A549 (cell line): ENCODE results near the gene CACNG7. TPM values are rescaled to one million over a fixed set of nuclear protein-coding genes. Genes with fewer than 3 reads are reported as not detected.

ENCODE experiments used
- ATAC-seq, 2 experiments: fragments of 200-7000 bp in 1 of 2; fragments of >200 bp in 1 of 2; cut with Nextera tagmentation in 1 of 2; cut with Tn5 transposase in 1 of 2; 3 replicates each; pipeline versions ENCODE4 v1.8.0 to v1.9.1; 2018 to 2020; ENCODE audit warnings: mild to moderate bottlenecking in 1 of 2, moderate library complexity in 1 of 2
- CTCF ChIA-PET: fragments of 300-600 bp; sonication (Branson Sonifier 250); formaldehyde crosslinking; extraction: SDS; loops from one replicate; lab custom pipeline; 2021; ENCODE audit warnings: antibody characterized with exemption, inconsistent platforms; lab: Yijun Ruan, JAX
- POLR2A ChIA-PET: fragments of 350-600 bp; formaldehyde crosslinking; extraction: SDS; loops from one replicate; lab custom pipeline; 2021; ENCODE audit warnings: antibody characterized with exemption, inconsistent platforms; lab: Yijun Ruan, JAX
- DNase-seq, 2 experiments: peaks; one replicate each; pipeline versions ENCODE4 v3.0.0 to v3.0.0-alpha.2; 2011 to 2016; ENCODE audit warnings: low read depth in 1 of 2, low spot score in 1 of 2
- FAIRE-seq: peaks from 2 replicates; lab custom pipeline; 2011; peaks lifted over from hg19 to GRCh38; lab: Jason Lieb, UNC
- H3K27ac ChIP-seq, 2 experiments: fragments of >200 bp; sonication (Bioruptor Twin); formaldehyde crosslinking; 3 replicates each; pipeline ENCODE4 v1.5.1; 2016 to 2017
- H3K4me1 ChIP-seq: fragments of >200 bp; sonication (Bioruptor Twin); formaldehyde crosslinking; 3 replicates; pipeline ENCODE4 v1.6.1; 2016
- H3K4me2 ChIP-seq: fragments of >200 bp; sonication (Bioruptor Twin); formaldehyde crosslinking; 3 replicates; pipeline ENCODE4 v1.6.1; 2016
- H3K4me3 ChIP-seq: fragments of >200 bp; sonication (Bioruptor Twin); formaldehyde crosslinking; 3 replicates; pipeline ENCODE4 v1.5.1; 2016
- H3K9me3 ChIP-seq: fragments of >200 bp; sonication (Bioruptor Twin); formaldehyde crosslinking; 3 replicates; pipeline ENCODE4 v1.6.1; 2016
- ATOH8 ChIP-seq: fragments of 250-450 bp; sonication (Bioruptor Pico); IDR thresholded peaks from 2 replicates; pipeline ENCODE4 v1.5.0; 2020; ENCODE audit warnings: low read depth, mild to moderate bottlenecking, moderate library complexity
- BCL3 ChIP-seq: fragments of >200 bp; sonication (Bioruptor Twin); formaldehyde crosslinking; IDR thresholded peaks from 3 replicates; pipeline ENCODE4 v1.6.1; 2016
- CEBPB ChIP-seq, 2 experiments: fragments of >200 bp in 1 of 2; sonication (Bioruptor Twin) in 1 of 2; formaldehyde crosslinking in 1 of 2; IDR thresholded peaks; 2 replicates each; pipeline ENCODE4 v1.6.1; 2012 to 2016
- CHD2 ChIP-seq: fragments of 150-350 bp; IDR thresholded peaks from 2 replicates; pipeline ENCODE4 v1.6.1; 2014; ENCODE audit warnings: low read length; ENCODE audit not compliant: partially characterized antibody
- EHMT2 ChIP-seq: fragments of 200-600 bp; sonication (generic); IDR thresholded peaks from 2 replicates; pipeline ENCODE4 v1.6.1; 2016; ENCODE audit warnings: antibody characterized with exemption, low read depth, mild to moderate bottlenecking, moderate library complexity
- EP300 ChIP-seq, 2 experiments: fragments of >200 bp; sonication (Bioruptor Twin); formaldehyde crosslinking; IDR thresholded peaks; 2 replicates in 1 of 2; 3 replicates in 1 of 2; pipeline ENCODE4 v1.6.1; 2016 to 2017
- FOSL2 ChIP-seq, 2 experiments: fragments of 450-650 bp in 1 of 2; fragments of >200 bp in 1 of 2; sonication (Bioruptor Twin) in 1 of 2; formaldehyde crosslinking; IDR thresholded peaks; 2 replicates each; pipeline versions ENCODE4 v1.5.0 to v1.6.1; 2016 to 2020; ENCODE audit warnings: mild to moderate bottlenecking in 1 of 2, moderate library complexity in 1 of 2
- GATA3 ChIP-seq: IDR thresholded peaks from 2 replicates; pipeline ENCODE4 v1.6.1; 2012; ENCODE audit warnings: borderline replicate concordance
- JUN ChIP-seq, 2 experiments: fragments of >200 bp; sonication (Bioruptor Twin); formaldehyde crosslinking; IDR thresholded peaks; 2 replicates in 1 of 2; 3 replicates in 1 of 2; pipeline ENCODE4 v1.6.1; 2016 to 2017
- KDM1A ChIP-seq: fragments of 200-600 bp; sonication (generic); IDR thresholded peaks from 2 replicates; pipeline ENCODE4 v1.6.1; 2016; ENCODE audit warnings: low read depth, mild to moderate bottlenecking
- NR3C1 ChIP-seq: fragments of >200 bp; sonication (Bioruptor Twin); formaldehyde crosslinking; IDR thresholded peaks from 3 replicates; pipeline ENCODE4 v1.6.1; 2017
- PHF8 ChIP-seq: fragments of 200-600 bp; sonication (generic); IDR thresholded peaks from 2 replicates; pipeline ENCODE4 v1.6.1; 2016; ENCODE audit warnings: low read depth, mild to moderate bottlenecking, antibody characterized with exemption, moderate library complexity, borderline replicate concordance
- POLR2A ChIP-seq: IDR thresholded peaks from 2 replicates; pipeline ENCODE4 v1.6.1; 2012; ENCODE audit warnings: mild to moderate bottlenecking, low read length
- RFX5 ChIP-seq: fragments of 450-650 bp; IDR thresholded peaks from 2 replicates; pipeline ENCODE4 v1.7.1; 2014; ENCODE audit warnings: antibody characterized with exemption, mild to moderate bottlenecking, moderate library complexity
- RNF2 ChIP-seq: fragments of 200-600 bp; sonication (generic); IDR thresholded peaks from 2 replicates; pipeline ENCODE4 v1.6.1; 2016; ENCODE audit warnings: low read depth, mild to moderate bottlenecking, antibody characterized with exemption, moderate library complexity, borderline replicate concordance
- TFCP2L1 ChIP-seq: fragments of 250-450 bp; sonication (Bioruptor Pico); IDR thresholded peaks from 2 replicates; pipeline ENCODE4 v1.5.0; 2021; ENCODE audit warnings: mild to moderate bottlenecking
- TP53 ChIP-seq: fragments of 250-450 bp; sonication (Bioruptor Pico); IDR thresholded peaks from 2 replicates; pipeline ENCODE4 v1.5.0; 2021; ENCODE audit warnings: mild to moderate bottlenecking, moderate library complexity
- WGBS: methylation state at CpG from one replicate; pipeline ENCODE4 v1.1.6; 2017; ENCODE audit errors: missing lambda C conversion rate; 5-methylcytosine and 5-hydroxymethylcytosine counted together
- polyA plus RNA-seq, 4 experiments: library from polyadenylated mRNA; depleted of rRNA in 3 of 4; stranded (reverse); fragments of >200 nt; fragmentation: RNase III in 1 of 4; extraction: RNeasy Plus Mini Kit Qiagen cat#74134 plus additional on column Dnase treatment in 1 of 4; gene quantifications; 2 replicates in 3 of 4; 3 replicates in 1 of 4; pipeline ENCODE4 v1.2.3, GENCODE V29; 2011 to 2017
- TF ChIP-seq, protein P1 (sequence below): IDR thresholded peaks from 2 replicates; pipeline ENCODE4 v1.6.1; 2012
- TF ChIP-seq, protein P2 (sequence below): fragments of 250-450 bp; sonication (Bioruptor Pico); IDR thresholded peaks from 2 replicates; pipeline ENCODE4 v1.5.0; 2021; ENCODE audit warnings: mild to moderate bottlenecking, moderate library complexity, borderline replicate concordance
- TF ChIP-seq, protein P3 (sequence below): IDR thresholded peaks from 2 replicates; pipeline ENCODE4 v1.6.1; 2012; ENCODE audit warnings: low read depth, borderline replicate concordance
- TF ChIP-seq, protein P4 (sequence below): IDR thresholded peaks from 2 replicates; pipeline ENCODE4 v1.6.1; 2012

Gene CACNG7
- polyA plus RNA-seq, 2 of the 4 experiments (the other 2 are of a cell fraction) = 7.6 to 11.5 TPM

GRCh38 chr19:53977991-53978731 lies 69.1 kb downstream of the CACNG7 start:
- WGBS = 3% methylated on average over 28 of the region's 54 CpGs
- Histone ChIP-seq H3K27ac (peak overlapping the region; percentile 84 to 97), H3K9me3 (no peaks in the 10 kb centered on the region), H3K4me1 (peaks cover 15% of the 10 kb centered on the region), H3K4me3 (peak overlapping the region; percentile 69), H3K4me2 (peak overlapping the region; percentile 84)
- DNase-seq = peak; percentile 99 to 100
- ChIA-PET CTCF (interaction anchor here (1.1 kb wide), 1 partner anchor 45 kb away, joined by 6 read pairs; no protein-coding TSS in a partner anchor), POLR2A (interaction anchor here (0.5 to 1.1 kb wide), 12 partner anchors 11 to 159 kb away, joined by 3 to 14 read pairs (median 3); partner anchors contain the start of genes CNOT3, MYADM, PRPF31 and TFPT)
- ATAC-seq = peak; percentile 57 to 72
- peak; percentile 99 for FAIRE-seq
- TF ChIP-seq, protein P1, sequence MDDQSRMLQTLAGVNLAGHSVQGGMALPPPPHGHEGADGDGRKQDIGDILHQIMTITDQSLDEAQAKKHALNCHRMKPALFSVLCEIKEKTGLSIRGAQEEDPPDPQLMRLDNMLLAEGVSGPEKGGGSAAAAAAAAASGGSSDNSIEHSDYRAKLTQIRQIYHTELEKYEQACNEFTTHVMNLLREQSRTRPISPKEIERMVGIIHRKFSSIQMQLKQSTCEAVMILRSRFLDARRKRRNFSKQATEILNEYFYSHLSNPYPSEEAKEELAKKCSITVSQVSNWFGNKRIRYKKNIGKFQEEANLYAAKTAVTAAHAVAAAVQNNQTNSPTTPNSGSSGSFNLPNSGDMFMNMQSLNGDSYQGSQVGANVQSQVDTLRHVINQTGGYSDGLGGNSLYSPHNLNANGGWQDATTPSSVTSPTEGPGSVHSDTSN = peak; percentile 80
- TF ChIP-seq FOSL2 (IDR thresholded peaks at IDR 0.05) (no peak), FOSL2 (CRISPR knock-in tag; IDR thresholded peaks at IDR 0.05) (no peak), JUN (IDR thresholded peaks at IDR 0.05) (0 out of 5 replicates have a peak, but pooled peaks of 1 of the 2 experiments have one; percentile 16), RFX5 (peak; percentile 92), TP53 (CRISPR knock-in tag) (0 out of 2 replicates have a peak, but pooled peaks have one; percentile 62), POLR2A (peak; percentile 36), PHF8 (peak; percentile 43; the same call in 1 of the 2 replicates), KDM1A (no peak), NR3C1 (no peak), RNF2 (no peak), CEBPB (IDR thresholded peaks at IDR 0.05) (peak; percentile 65 to 83), GATA3 (peak; percentile 55), CHD2 (peak; percentile 24), BCL3 (peak; percentile 30; the same call in 1 of the 3 replicates), ATOH8 (CRISPR knock-in tag) (no peak), TFCP2L1 (CRISPR knock-in tag) (peak; percentile 62; the same call in 1 of the 2 replicates), EHMT2 (no peak), EP300 (IDR thresholded peaks at IDR 0.05) (no peak)
- TF ChIP-seq, protein P2, sequence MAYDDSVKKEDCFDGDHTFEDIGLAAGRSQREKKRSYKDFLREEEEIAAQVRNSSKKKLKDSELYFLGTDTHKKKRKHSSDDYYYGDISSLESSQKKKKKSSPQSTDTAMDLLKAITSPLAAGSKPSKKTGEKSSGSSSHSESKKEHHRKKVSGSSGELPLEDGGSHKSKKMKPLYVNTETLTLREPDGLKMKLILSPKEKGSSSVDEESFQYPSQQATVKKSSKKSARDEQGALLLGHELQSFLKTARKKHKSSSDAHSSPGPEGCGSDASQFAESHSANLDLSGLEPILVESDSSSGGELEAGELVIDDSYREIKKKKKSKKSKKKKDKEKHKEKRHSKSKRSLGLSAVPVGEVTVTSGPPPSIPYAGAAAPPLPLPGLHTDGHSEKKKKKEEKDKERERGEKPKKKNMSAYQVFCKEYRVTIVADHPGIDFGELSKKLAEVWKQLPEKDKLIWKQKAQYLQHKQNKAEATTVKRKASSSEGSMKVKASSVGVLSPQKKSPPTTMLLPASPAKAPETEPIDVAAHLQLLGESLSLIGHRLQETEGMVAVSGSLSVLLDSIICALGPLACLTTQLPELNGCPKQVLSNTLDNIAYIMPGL (CRISPR knock-in tag) = no peak
- TF ChIP-seq, protein P3, sequence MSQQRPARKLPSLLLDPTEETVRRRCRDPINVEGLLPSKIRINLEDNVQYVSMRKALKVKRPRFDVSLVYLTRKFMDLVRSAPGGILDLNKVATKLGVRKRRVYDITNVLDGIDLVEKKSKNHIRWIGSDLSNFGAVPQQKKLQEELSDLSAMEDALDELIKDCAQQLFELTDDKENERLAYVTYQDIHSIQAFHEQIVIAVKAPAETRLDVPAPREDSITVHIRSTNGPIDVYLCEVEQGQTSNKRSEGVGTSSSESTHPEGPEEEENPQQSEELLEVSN = peak; percentile 95
- TF ChIP-seq, protein P4, sequence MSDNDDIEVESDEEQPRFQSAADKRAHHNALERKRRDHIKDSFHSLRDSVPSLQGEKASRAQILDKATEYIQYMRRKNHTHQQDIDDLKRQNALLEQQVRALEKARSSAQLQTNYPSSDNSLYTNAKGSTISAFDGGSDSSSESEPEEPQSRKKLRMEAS = peak; percentile 92
